ENCODE data around the gene CACNB1.

CACNB1 gene

GRCh38 chr17:39200070-39200879 is 2.8 kb upstream of the CACNB1 start, which contains the start of gene RPL19:
Gene RPL19, plus strand, starts transcription at chr17:39200283. Its CDS starts 62 bp downstream, at chr17:39200345.
- DNase-seq: peak; percentile 60

- DNase-seq: peak; percentile 81
Observed at GRCh38 chr17:39199820-39200069, 2.3 kb upstream of the CACNB1 start.

- DNase-seq: no peak
Observed at GRCh38 chr17:39198186-39198566, 707 bp upstream of the CACNB1 start.

- DNase-seq: no peak
Observed at GRCh38 chr17:39196808-39197291, 619 bp downstream of the CACNB1 start.

GRCh38 chr17:39196241-39196807 is 1.1 kb downstream of the CACNB1 start:
- no peak for DNase-seq

GRCh38 chr17:39195568-39196160 is 1.8 kb downstream of the CACNB1 start:
- DNase-seq: no peak

- DNase-seq: no peak
Observed at GRCh38 chr17:39194985-39195524, 2.4 kb downstream of the CACNB1 start.

- DNase-seq: no peak
Observed at GRCh38 chr17:39194089-39194984, 3.1 kb downstream of the CACNB1 start.

GRCh38 chr17:39193346-39193745 is 4.1 kb downstream of the CACNB1 start:
- DNase-seq: no peak

- no peak for DNase-seq
Observed at GRCh38 chr17:39192901-39193300, 4.6 kb downstream of the CACNB1 start.

GRCh38 chr17:39191750-39192510 is 5.5 kb downstream of the CACNB1 start:
- DNase-seq: no peak

- no peak for DNase-seq
Observed at GRCh38 chr17:39187152-39187830, 10.2 kb downstream of the CACNB1 start.

- DNase-seq: no peak
Observed at GRCh38 chr17:39186481-39187002, 10.9 kb downstream of the CACNB1 start.

- DNase-seq: no peak
Observed at GRCh38 chr17:39183720-39184119, 13.7 kb downstream of the CACNB1 start.

- no peak for DNase-seq
Observed at GRCh38 chr17:39183045-39183444, 14.4 kb downstream of the CACNB1 start.

- no peak for DNase-seq
Observed at GRCh38 chr17:39181303-39181702, 16.2 kb downstream of the CACNB1 start.

DNA sequence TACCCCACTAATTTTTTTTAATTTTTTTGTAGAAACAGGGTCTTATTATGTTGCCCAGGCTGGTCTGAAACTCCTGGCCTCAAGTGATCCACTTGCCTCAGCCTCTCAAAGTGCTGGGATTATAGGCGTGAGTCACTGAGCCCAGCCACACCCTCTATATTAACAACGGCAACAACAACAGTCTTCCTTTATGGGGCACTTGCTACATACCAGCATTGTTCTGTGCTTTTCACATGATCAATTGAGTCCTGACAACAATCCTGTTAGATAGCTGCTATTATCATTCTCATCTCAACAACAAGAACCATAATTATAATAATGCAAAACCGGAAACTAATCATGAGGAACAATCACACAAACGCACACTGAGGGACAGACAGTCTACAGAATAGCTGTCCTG is 18.9 kb downstream of the CACNB1 start:
- no peak for DNase-seq

DNA sequence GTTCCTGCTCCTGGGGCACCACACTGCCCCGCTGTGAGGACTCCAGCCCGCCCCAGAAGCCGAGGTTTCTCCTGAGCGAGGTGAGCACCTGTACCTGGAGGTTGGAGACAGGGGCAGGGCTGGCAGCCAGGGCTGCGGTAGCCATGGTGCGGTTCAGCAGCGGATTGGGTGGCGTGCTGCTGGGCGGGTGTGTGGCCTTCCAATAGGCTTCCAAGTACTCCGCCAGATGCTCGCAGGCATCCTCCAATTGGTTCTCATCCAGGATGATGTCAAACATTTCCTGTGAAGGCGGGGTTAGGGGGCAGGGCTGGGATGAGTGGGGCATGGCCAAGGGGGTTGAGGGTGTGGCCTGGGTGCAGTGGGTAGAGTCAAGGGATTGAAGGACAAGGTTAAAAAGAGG is 20.2 kb downstream of the CACNB1 start:
- no peak for DNase-seq

DNA sequence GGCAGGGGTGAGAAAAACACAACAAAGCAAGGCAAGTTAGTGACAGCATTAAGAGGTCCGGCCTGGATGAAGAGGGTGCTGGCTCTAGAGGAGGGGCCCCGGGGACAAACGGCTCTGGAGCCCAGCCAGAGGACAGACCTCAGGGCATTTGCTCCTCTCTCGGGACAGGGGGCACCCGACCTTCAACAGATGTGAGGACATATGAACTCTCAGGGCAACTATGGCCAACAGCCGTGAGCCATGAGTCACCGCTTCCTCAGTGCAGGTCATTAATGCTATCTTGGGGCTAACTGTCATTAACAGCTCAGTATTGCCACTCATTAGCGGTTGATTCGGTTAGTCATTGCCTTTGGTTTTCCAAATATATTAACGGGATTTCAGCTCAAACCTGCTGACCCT is 21.8 kb downstream of the CACNB1 start:
- no peak for DNase-seq

- no peak for DNase-seq
Observed at GRCh38 chr17:39174920-39175694, 22.4 kb downstream of the CACNB1 start.
